GM12874 (cell line): ENCODE data around the gene MAST2.

Experiments used
- TF ChIP-seq, protein P1 (sequence below): IDR thresholded peaks from 2 replicates; pipeline ENCODE4 v1.5.1; 2011; ENCODE audit warnings: low read depth, mild to moderate bottlenecking, control low read depth, low read length, moderate library complexity; ENCODE audit not compliant: insufficient read depth

MAST2 gene

DNA sequence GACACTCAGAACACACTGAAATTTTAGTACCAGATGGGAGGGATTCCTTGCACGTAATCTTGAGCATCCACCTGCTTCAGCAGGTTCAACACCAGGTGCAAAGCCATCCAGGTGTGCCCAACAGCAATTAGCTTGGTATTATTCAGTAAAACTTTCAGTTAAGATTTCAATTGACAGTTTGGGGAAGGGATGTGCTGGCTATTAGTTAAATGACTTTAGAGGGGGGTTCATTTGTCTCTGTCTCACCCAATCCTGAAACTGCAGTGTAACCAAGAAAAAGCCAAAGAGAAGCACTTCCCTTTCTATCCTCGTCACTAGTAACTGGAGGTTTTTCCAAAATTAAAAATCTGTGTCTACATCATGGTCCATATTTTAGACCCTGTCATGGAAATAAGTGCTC, 238.1 kb downstream of the MAST2 start:
- TF ChIP-seq, protein P1, sequence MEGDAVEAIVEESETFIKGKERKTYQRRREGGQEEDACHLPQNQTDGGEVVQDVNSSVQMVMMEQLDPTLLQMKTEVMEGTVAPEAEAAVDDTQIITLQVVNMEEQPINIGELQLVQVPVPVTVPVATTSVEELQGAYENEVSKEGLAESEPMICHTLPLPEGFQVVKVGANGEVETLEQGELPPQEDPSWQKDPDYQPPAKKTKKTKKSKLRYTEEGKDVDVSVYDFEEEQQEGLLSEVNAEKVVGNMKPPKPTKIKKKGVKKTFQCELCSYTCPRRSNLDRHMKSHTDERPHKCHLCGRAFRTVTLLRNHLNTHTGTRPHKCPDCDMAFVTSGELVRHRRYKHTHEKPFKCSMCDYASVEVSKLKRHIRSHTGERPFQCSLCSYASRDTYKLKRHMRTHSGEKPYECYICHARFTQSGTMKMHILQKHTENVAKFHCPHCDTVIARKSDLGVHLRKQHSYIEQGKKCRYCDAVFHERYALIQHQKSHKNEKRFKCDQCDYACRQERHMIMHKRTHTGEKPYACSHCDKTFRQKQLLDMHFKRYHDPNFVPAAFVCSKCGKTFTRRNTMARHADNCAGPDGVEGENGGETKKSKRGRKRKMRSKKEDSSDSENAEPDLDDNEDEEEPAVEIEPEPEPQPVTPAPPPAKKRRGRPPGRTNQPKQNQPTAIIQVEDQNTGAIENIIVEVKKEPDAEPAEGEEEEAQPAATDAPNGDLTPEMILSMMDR, result no peak

DNA sequence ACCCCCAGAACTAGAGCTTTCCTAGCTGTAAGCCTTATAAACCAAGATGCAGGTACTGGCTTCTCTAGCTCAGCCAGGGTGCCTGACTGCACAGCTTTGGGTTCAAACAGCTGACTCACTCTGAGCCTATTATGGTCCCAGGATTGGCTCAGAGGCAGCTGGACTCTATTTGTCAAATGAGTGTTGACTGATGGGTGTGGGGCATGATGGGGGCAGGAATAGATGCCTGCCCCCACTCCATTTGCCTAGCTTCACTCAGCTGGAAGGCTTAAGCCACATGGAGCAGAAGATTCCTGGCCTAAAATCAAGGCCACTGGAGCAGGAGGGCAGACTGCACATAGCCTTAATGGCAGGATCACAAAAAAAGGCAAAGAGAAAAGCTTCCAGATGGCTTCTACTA, 238.6 kb downstream of the MAST2 start:
- TF ChIP-seq, protein P1, result no peak

DNA sequence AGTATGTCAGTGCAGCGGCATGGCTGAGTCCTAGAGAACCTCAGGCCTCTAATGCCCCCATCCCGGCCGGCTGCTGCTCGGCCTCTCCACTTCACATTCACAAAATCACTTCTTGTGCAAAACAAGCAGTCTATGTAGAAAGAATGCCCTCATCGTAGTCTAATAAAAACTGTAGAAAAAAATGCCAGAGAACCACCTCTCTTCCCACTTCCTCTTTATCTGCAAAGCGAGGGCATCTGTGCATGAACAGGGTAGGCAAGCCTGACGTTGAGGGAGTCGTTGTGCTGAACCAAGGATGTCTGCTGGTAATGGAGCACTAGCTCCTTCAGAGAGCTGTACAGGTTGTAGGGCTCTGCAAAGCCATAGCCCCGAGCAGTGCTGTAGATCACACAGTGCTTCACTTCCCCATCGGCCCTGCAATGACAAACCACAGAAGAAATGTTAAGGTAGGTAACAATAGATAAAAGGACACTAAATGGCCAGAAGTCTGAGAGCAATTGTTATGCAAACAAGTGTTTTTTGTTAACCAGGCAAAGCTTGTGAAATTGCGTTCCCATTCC, 240.1 kb downstream of the MAST2 start:
- TF ChIP-seq, protein P1, result no peak

DNA sequence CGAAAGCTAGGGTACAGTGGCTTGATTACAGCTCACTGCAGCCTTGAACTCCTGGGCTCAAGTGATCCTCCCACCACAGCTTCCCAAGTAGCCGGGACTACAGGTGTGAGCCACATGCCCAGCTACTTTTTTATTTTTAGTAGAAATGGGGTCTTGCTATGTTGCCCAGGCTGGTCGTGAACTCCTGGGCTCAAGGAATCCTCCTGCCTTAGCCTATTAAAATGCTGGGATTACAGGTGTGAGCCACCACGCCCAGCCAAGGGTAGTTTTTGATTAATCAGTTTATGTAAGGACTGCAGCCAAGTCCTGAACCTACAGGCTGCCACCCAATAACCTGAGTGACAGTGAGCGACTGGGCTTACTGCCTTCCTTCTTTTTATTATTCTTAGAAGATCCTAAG, 240.7 kb downstream of the MAST2 start:
- TF ChIP-seq, protein P1, result no peak

DNA sequence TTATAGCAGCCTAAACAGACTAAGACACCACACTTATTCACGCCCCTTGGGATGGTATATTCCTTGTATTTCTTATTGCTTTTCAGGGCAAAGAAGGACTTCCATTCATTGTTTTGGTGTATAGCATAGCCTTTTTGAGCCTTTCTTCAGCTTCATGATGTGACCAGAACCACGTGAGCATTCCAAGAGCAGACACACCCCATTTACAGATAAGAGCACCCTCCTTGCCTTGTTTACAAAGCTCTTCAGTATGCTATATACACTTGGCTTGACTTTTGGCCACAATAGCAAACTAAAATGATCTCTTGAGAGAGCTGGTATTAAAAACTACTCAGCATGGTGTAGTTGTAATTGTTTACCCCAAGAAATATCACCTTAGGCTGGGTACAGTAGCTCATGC, 250.3 kb downstream of the MAST2 start:
- TF ChIP-seq, protein P1, result no peak

DNA sequence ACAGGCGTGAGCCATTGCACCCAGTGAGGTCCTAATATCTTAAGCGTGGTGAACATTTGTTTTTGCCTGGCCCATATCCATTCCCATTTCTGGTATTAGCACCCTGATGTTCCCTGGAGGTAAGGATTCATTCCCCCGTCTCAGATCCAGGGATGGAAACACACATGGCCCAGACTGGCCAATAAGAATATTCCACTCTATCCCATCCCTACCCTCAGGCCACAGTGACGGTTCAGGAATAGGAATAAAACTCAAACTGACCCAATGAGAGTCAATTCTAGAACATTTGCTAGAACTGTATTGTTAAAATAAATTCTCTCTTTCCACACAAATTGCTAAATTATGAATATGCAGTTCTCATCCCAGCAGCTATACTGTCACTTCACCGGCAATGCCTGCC, 252.9 kb downstream of the MAST2 start:
- TF ChIP-seq, protein P1, result no peak

DNA sequence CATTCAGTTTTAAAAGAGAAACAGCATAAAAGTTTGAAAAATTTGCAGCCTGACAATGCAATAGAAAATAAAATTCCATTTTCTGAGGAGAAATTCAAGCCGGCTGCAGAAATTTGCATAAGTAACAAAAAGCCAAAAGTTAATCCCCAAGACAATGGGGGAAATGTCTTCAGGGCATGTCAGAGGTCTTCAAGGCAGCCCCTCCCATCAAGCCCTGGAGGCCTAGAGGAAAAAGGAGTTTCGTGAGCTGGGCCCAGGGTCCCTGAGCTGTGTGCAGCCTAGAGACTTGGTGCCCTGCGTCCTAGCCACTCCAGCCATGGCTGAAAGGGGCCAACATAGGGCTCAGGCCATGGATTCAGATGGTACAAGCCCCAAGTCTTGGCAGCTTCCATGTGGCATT, 254.4 kb downstream of the MAST2 start:
- TF ChIP-seq, protein P1, result no peak

DNA sequence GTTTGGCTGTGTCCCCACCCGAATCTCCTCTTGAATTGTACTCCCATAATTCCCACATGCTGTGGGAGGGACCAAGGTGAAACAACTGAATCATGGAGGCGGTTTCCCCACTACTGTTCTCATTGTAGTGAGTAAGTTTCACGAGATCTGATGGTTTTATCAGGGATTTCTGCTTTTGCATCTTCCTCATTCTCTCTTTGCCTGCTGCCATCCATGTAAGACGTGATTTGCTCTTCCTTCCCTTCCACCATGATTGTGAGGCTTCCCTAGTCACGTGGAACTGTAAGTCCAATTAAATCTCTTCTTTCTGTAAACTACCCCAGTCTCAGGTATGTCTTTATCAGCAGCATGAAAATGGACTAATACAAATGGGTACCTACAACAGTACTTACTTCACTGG, 255.5 kb downstream of the MAST2 start:
- TF ChIP-seq, protein P1, result no peak
